ENCODE measurements around the gene PRR33. TPM values are rescaled to one million over a fixed set of nuclear protein-coding genes. Genes with fewer than 3 reads are reported as not detected.

The PRR33 gene
- total RNA-seq, 2 donors from 2014 or later = 0.17 TPM; not detected in 1

GRCh38 chr11:1882265-1883238 lies 9.1 kb downstream of the PRR33 start:
- Histone ChIP-seq H3K4me1 (replicated peaks) (no peaks in the 10 kb centered on the region), H3K27me3 (replicated peaks; ENCODE audit: insufficient read depth) (no peaks in the 10 kb centered on the region), H3K36me3 (no peaks in the 10 kb centered on the region), H3K27ac (no peak overlapping the region), H3K9me3 (no peaks in the 10 kb centered on the region), H3K4me3 (no peak overlapping the region)
- intact Hi-C loops (cut with DNase I) = loop anchor here (5.0 kb wide), 3 partner anchors 35 to 270 kb away; partner anchors contain the start of genes TNNI2 and TNNT3
- peak; percentile 63 for DNase-seq (ENCODE audit: low spot score)
- 32% methylated on average over 22 of the region's 23 CpGs for WGBS
- TF ChIP-seq POLR2AphosphoS5 (IDR thresholded peaks at IDR 0.05) (peak; percentile 29), POLR2A (IDR thresholded peaks at IDR 0.05) (no peak), CTCF (IDR thresholded peaks at IDR 0.05) (peak; percentile 77 to 92 (median 89))

DNA sequence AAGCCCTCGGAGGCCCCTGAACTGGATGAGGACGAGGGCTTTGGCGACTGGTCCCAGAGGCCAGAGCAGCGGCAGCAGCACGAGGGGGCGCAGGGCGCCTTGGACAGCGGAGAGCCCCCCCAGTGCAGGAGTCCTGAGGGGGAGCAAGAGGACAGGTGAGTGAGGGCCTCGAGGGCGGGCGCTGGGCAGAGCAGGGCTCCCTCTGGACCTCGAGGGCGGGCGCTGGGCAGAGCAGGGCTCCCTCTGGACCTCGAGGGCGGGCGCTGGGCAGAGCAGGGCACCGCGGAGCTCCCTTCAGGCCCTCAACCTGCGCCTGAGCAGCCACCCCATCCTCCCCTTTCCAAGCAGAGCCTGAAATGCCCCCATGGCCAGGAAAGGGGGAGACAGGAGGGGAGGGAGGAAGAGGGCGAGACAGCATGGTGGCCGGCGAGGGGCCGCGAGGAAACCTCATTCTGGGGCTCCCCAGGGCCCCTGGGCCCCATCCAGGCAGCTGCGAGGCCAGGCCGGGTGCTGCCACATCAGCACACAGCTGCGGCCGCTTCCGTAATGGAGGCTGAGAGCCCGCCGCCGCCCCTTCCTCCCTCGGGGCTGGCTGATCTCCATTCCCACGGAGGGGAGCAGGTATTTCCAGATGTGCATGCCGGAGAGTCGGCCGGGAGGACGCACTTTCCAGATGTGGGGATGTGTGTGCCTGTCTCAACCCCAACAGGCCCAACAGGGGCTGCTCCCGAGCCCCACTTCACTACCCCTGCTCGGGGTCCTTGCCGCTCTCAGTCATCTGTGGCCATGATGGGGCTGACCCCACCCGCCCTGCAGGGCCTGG lies 10.0 kb downstream of the PRR33 start:
- no peak overlapping the region for H3K4me3 ChIP-seq
- no peak overlapping the region for H3K27ac ChIP-seq
- no peaks in the 10 kb centered on the region for H3K4me1 ChIP-seq (replicated peaks)
- WGBS = 80% methylated on average over 38 of the region's 43 CpGs
- no peaks in the 10 kb centered on the region for H3K36me3 ChIP-seq
- no peaks in the 10 kb centered on the region for H3K9me3 ChIP-seq
- intact Hi-C loops (cut with DNase I) = loop anchor here (5.0 kb wide), 3 partner anchors 36 to 271 kb away; partner anchors contain the start of genes TNNI2 and TNNT3
- TF ChIP-seq POLR2A (IDR thresholded peaks at IDR 0.05) (no peak), POLR2AphosphoS5 (IDR thresholded peaks at IDR 0.05) (no peak), CTCF (IDR thresholded peaks at IDR 0.05) (no peak)
- no peaks in the 10 kb centered on the region for H3K27me3 ChIP-seq (replicated peaks; ENCODE audit: insufficient read depth)
- DNase-seq (ENCODE audit: low spot score) = no peak

- WGBS = 89% methylated on average over 9 of the region's 9 CpGs
Observed at GRCh38 chr11:1880746-1881441, 10.8 kb downstream of the PRR33 start.

More at GRCh38 chr11:1880746-1881441, 10.8 kb downstream of the PRR33 start:
- no peaks in the 10 kb centered on the region for H3K9me3 ChIP-seq
- intact Hi-C loops (cut with DNase I) = loop anchor here (5.0 kb wide), 3 partner anchors 36 to 271 kb away; partner anchors contain the start of genes TNNI2 and TNNT3
- no peak overlapping the region for H3K27ac ChIP-seq
- DNase-seq (ENCODE audit: low spot score) = no peak
- no peaks in the 10 kb centered on the region for H3K4me1 ChIP-seq (replicated peaks)
- no peak overlapping the region for H3K4me3 ChIP-seq
- no peaks in the 10 kb centered on the region for H3K36me3 ChIP-seq
- H3K27me3 ChIP-seq (replicated peaks; ENCODE audit: insufficient read depth) = no peaks in the 10 kb centered on the region
- TF ChIP-seq POLR2AphosphoS5 (IDR thresholded peaks at IDR 0.05) (no peak), POLR2A (IDR thresholded peaks at IDR 0.05) (no peak), CTCF (IDR thresholded peaks at IDR 0.05) (no peak)

All from prostate gland (tissue), 2 donors.